GM21423 (cell line): ENCODE results near the gene MEF2C.
A peak's percentile ranks its signal among the peaks of the same experiment; 100 is the strongest.

ENCODE experiments used
- ATAC-seq: cut with Tn5 transposase; IDR thresholded peaks from one replicate; pipeline ENCODE4 v1.9.1; 2021; ENCODE audit warnings: mild to moderate bottlenecking, moderate library complexity; ENCODE audit not compliant: unreplicated experiment

The MEF2C gene

DNA sequence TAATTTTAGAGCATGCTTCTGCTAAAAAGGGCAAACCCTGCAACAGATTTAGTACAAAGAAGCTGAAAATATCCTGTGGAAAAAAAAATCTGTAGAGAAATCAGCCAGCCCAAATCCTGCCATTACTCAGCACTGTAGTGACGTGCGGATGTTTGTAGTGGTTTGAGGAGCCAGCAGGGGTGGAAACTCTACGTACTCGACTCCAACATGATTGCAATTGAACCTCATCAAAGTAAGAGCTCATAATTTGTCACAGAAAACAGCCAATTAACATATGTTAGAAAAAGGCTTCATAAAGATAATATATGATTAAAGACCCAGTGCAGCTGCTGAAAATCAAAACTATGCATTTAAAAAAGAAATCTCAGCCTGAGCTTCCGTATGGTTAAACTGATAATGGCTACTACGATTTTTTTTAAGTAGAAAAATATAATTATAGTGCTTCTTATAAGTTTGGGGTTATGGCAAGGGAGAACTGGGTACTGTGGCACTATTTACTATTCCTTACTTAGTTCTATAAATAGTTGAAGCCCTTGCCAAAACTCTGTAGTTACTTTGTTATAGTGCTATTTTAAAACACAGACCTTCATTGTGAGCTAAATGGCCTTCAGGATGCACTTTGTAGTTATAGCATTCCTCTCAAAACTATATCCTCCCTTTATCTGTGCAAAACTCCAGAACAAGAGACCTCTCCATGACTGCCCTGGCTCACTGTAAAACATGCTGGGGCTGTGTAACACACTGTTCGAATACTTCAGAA is 49.4 kb downstream of the MEF2C start:
- ATAC-seq = peak; percentile 47

DNA sequence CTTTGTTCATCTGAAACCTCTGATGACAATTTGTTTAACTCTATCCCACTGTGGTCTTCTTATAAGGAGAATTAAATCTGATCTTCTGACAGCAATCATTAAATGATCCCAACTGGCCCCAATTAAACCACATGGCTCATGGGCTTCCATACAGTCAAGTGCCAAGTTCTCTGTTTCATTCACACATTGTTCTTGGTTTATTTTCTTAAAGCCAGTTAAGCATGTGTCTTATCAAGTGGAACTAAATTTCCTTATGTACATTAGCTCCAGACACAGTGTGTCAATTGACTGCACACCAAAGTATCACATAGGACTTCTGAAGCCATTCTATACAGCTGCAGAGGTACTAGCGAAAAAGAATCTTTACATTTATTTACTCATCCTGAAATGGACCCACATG is 51.2 kb downstream of the MEF2C start:
- ATAC-seq = no peak

DNA sequence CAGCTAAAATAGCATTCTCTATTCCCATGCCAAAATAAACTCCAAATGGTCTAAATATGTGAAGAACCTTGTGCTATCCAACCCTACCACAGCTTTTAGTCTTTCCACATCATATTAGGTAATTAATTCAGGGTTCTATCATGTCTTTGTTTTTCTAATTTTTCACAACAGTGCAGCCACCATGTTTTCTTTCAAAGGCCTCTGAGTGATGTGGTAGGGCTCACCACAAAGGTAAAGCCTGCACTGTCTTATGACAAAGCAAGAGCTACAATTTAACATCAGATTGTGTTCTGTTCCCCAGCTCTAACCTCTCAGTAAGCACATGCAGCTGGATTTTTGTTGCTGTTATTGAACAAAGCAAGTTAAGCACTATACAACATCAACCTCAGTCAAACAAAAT is 52.4 kb downstream of the MEF2C start:
- ATAC-seq = no peak

DNA sequence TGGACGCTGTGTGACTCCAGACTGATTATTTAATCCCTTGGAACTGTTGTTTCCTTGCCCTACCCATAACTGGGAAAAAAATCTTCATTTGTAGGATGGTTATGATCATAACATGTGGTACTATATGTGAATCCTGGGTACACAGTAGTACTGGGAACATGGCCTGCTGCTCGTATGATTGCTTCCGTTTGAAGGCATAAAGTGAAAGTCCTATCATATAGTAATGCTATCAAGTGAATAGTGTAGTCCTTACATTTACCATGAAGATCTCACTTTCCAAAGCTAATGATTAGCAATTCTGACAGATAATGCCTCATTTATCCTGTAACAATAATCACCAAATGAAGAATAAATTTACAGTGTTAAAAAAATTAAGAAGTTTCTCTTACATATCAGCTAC is 53.2 kb downstream of the MEF2C start:
- ATAC-seq = no peak

DNA sequence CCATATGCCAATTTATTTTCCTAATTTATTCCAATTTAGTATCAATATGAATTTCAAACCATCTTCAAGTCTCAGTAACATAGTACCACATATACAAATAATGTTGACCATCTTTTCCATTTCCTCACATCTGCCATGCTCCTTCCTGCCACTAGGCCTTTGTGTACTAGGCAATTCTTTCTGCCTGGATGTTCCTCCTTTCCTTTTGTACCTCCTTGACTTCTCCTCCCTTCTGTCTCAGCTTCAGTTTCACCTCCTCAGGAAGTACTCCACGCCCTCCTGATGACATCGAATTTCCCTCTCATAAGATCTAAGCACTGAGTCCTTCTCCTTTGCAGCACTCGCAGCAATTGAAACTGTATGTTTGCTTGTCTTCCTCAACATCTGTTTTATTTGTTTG is 53.9 kb downstream of the MEF2C start:
- no peak for ATAC-seq

DNA sequence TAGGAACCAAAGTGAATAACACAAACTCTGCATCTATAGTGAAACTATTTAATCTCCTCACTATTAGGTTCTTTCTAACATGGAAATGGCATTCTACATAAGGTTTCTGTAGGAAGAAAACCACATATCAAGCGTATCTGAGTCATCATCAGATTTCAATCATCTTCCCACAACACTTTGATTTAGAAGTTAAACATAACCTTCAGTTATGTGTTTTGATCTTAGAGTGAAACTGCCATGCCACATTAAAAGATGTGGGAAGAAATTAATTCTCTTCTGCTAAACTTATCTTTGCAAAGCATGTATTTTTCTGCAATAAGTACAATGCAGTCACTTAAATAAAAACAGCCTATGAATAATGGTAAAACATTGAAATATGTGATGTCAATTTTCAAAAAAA is 55.0 kb downstream of the MEF2C start:
- no peak for ATAC-seq

DNA sequence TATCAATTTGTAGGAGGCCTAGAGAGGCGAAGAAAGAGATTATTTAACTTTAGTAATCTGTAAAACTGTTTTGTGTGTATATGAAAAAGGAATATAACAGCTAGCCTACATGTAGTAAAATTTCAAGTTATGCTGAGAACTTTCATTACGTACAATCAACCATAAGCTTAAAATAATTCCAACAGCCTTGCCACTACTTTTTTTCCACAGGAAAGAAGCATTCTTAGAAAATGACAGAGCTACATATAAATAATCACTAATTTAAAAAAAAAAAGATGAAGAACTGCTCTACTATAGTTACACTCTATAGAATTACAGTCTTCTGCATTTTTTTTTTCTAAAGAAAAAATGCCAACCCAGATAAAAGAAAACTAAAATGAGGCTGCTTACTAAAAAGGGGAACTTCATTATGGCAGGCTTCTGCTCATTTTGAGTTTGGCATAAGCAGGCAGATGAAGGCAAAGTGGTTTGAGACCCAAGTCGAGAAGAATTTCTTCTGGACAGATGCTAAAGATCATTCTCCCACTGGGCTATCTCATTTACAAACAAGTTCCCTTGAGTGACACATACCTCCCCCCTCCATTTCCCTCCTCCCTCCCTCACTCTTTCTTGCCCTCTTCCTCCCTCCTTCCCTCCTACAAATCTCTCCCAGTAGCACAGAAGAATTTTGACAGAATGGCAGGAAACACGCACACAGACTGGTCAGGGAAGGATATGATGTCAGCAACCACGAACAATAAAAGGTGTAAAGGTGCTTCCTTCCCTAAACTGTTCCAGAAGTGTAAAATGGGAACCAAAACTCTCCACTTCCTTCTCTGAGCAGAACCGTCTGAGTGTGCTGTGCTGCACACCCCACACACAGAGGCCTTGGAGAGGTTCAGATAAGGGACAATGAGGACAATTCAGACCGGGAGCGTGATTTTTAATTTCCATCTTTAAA is 56.1 kb downstream of the MEF2C start:
- ATAC-seq = peak; percentile 74

DNA sequence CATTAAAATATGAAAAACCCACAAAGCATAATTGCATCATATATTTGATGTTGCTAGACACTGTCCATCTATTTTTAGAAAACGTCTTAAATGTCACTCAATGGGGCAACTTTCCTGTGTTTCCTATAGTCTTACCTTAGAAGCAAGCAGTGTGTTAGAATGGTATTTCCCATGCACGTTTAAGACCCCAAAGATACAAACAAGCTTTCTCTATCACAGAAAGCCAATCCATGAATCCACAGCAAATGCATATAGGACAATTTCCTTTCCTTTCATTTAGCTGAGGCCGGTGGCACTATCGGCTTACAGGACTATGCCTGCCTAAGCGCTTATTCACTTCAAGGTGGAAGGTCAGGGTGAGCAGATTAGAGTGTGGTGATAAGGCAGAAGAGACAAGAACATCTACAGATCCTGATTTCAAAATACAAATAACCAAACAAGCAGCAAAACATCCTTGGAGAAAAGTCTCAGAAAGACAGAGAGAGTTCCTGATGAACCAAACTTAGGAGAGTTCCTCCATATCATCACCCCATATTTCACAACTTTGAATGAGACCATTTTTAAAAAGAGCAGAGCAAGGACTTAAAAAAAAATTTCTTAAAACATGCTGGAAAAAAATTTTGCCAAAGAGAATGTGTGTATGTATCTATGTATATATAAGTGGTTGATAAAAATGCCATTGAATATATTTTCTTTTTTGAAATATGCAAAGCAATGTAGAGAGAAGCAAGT is 57.2 kb downstream of the MEF2C start:
- ATAC-seq = no peak

DNA sequence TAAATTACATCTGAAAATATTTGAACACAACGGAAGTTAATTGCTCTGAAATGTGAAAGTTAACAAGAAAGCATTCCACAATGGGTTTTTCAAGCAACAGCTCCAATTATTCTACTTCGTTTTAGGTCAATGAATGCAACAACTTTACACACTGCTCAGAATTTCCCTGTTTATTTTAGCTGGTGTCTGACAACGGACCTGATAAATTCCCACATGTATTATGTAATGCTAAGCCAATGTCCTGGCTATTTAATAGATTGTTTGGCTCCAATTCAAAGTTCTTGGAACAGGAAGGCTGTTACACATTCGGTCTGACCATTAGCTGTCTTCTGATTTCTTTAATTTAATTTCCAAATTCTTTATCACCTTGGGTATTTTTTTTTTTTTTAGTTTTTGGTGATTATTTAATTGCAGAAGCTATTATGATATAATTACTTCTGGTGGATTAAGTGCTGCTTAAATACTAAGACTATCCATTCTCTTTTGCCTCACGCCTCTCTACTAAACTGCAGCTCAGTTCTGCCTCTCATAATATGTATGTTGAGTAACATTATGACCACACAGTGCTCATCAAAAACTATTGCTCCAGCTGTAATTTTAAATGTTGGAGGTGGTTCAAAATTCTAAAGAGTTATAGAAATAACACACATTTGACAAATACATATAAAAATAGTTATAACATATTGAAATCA is 57.9 kb downstream of the MEF2C start:
- no peak for ATAC-seq

DNA sequence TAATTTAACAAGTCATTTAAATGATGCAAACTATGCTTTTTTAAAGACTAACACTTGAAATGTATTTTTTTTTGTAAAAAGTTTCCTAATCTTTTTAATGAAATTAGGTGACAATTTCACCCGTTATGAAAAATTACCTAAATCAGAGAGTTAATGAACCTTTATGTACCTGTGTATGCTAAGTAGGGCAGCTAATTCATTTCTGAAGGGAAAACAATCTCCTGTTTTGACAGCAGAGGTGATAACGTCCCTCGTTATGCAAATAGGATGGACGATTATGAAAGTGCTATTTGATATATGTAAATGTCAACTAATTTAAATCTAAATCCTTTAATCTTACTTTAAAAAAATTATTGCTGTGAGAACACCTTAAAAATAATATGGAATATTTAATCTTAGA is 58.8 kb downstream of the MEF2C start:
- no peak for ATAC-seq

DNA sequence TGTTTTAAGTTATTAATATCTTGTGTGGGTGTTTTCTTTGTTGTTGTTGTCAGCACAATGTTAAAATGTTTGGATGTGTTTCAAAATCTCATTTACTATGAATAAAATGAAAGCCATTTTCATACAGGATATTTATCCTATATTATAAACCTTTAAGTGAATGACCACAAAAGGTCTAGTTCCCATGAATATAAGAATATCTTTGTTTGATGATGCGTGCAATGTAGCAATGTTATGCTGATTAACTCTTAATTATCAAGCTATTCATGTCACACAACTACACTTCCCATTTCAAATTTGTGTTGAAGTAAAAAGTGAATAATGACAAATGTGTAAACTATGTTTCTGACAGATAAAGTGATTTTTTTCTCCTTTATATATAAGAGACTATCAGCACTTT is 59.8 kb downstream of the MEF2C start:
- ATAC-seq = no peak

DNA sequence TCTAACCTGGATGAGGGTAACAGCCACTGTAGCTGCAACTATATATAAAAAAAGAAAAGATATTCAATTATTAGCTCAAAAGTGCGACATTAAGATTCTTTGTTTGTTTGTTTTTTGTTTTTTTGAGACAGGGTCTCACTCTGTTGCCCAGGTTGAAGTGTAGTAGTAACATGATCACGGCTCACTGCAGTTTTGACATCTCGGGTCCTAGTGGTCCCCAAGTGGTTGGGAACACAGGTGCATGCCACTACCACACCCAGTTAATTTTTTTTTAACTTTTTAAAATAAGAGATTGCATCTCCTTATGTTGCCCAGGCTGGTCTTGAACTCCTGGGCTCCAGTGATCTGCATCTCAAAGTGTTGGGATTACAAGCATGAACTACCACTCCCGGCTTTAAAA is 61.8 kb downstream of the MEF2C start:
- no peak for ATAC-seq

DNA sequence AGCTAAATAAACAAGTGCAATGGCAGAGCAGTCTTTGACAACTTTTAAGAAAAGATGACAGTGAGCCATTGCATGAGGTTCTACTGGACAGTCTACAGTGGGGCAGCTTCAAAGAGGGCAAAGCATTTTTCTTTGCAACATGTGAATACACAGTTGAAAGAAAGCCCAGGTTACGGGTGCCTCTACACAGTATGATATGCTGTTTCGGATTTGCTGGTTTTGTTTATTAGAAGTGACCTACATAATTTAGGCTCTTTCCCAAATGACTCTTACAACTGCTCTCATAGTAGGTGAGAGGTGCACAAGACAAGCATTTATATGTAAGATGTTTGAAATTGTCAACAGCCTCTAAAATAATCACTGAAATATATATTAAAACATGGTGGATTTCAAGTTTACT is 62.4 kb downstream of the MEF2C start:
- ATAC-seq = no peak

DNA sequence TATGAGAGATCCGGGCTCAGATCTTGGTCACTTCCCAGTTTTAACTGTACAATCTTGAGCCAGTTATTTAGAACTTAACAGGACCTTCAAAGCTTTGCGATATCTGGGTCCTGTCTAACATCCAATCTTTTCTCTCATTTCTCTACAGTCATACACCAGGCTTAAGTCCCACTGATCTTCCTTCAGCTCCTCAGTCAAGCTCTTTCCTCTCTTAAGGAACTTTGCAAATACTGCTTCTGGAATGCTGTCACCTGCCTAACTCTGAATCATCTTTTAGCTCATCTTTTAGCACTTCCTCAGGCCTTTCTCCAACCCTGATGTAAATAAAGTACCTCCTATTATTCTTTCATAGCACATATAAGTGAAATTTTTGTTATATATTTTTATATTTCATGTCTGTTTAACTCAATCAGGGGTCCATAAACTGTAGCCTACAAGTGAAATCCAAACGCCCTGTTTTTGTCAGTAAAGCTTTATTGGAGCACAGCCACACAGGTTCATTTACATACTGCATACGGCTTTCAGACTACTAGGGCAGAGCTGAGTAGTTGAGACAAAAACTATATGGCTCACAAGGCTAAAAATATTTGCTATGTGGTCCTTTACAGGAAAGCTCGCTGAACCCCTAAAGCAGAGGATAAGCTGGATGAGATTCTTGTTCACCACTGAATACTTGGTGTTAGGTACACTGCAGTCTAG is 63.5 kb downstream of the MEF2C start:
- no peak for ATAC-seq

DNA sequence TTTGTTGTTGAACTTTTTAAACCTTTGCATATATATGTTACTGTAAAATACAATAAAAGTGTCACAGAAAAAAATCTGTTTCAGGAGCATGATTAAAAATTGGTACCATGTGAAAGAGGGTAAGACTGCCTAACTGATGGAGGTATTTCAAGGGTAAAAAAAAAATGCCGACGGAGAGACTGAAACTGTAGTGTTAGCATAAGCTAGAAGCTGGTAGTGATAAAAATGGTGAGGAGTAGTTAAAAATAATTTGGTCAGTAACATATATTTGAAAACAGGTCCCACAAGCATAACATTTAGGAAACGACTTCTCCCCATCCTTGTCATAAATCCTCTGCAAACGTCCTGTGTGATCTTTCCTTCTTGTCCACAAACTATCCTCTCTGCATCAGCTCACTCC is 64.7 kb downstream of the MEF2C start:
- no peak for ATAC-seq

DNA sequence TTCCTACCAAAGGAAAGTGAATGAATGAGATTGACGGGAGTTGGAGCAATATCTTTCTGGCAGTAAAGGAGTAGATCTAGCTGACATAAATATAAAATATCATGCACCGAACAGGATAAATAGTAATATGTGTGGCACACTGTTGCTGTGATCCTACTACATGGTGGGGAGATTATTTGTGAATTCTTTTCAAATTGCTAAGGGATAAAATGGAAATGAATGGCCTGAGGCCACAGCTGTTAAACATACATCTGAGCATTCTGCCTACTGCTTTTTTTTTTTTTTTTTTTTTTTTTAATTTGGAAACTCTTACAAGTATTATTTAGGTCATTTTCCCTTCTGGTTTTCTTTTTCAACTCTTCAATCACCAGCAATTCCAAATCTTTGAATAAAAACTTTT is 66.8 kb downstream of the MEF2C start:
- ATAC-seq = no peak

DNA sequence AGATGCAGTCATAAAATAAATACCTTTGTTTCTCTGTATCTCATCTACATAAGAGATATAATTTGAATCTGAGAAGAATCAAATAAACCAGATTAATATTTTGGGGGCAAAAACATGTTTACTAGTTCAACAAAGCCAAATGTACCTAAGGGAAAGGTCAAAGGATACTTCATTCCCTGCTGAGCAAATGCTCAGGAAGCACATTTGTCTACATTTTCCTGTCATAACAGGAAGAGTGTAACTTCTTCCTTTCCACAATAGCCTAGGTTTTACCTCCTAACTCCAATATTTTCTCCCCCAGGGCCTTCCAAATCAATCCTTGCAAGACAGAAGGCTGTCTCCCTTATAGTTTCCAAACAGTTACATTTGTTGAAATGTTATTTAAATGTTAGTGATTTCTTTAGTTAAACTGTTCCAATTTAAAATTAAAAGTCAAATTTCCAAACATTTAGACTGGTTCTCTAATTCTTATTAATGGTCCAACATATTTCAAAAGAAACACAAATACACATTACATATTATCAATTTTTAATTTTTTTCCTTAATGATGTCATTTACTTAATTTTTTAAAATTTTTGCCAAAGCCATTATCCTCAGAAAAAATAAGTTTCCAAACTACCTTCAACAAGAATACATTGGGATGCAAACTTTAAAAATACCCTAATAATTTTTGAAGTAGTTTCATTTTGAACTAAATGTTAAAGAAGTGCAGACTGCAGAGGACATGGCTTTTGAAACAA is 67.8 kb downstream of the MEF2C start:
- ATAC-seq = no peak

DNA sequence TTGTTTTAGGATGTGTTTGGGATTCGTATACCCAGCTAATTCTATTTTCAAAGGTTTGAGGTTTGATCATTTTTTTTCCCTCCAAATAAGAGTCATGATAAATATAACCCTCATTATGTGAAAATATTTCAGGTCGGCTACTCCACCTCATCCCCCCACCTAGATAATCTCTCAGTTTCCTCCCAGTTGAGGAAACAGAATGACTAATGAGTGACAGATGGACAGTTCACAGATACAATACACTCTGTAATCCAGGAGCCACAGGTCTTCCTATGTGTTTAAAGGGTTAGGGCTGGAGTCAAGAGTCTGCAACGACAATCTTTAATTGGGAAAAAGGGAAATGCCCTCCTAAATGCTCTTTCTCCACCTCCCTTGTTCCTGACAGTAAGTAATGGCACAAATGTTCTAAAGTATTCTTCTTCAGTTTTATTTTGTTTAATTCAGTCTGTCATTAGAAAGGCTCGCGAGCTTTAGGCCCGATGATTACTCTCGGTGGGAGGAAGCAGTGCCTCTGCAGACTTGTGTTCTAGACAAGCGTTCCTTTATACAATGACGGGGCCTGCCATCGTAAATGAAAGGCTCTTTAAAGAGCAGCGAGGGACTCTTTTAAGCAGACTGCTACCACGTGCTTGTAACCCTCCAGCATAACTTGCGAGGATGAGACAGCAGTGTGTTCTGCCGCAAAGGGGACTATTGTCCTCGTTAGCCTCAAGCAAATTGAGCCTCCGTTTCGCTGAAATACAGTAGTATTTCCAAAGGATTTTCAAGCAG is 69.0 kb downstream of the MEF2C start:
- no peak for ATAC-seq

DNA sequence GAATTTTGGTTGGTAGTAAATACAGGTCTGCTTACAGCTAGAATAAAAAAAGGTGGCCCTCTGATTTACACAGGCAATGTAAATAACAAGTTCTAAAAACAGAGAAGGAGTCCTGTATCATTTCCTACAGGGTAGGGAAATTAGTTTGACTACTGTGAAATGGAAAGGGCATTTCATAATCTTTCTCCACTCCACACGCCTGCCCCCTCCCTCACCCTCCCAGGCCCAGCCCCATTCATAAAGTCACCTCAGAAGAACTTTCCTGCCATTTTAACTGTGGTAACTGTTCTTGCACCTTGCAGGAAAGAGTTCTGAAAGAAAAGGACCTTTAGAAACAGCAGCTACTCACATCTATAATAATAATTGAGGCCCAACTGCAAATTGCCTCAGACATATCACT is 69.7 kb downstream of the MEF2C start:
- no peak for ATAC-seq
